ENCODE results near the gene STX4.

The STX4 gene

DNA sequence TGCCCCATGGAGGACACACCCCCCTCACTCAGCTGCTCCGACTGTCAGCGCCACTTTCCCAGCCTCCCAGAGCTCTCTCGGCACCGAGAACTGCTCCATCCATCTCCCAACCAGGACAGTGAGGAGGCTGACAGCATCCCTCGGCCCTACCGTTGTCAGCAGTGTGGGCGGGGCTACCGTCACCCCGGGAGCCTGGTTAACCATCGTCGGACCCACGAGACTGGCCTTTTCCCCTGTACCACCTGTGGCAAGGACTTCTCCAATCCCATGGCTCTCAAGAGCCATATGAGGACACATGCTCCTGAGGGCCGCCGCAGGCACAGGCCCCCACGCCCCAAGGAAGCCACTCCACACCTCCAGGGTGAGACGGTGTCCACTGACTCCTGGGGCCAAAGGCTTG lies 43.0 kb downstream of the STX4 start:
- Histone ChIP-seq H3K36me3 (ENCODE audit: insufficient read depth, low read length) (peaks cover 46% of the 10 kb centered on the region), H3K4me2 (ENCODE audit: low read length) (no peak overlapping the region), H3K4me1 (ENCODE audit: control insufficient read depth, insufficient read depth, low read length) (peaks cover 14% of the 10 kb centered on the region), H3K9ac (ENCODE audit: low read depth, low read length) (no peak overlapping the region), H3K9me3 (replicated peaks; ENCODE audit: low read length) (no peaks in the 10 kb centered on the region), H3K27me3 (ENCODE audit: control insufficient read depth, insufficient read depth, low read length) (no peaks in the 10 kb centered on the region), H3K4me3 (ENCODE audit: low read length) (no peak overlapping the region)

GRCh38 chr16:31077024-31077423 lies 43.7 kb downstream of the STX4 start:
- H3K4me2 ChIP-seq (ENCODE audit: low read length), result no peak overlapping the region
- no peaks in the 10 kb centered on the region for H3K27me3 ChIP-seq (ENCODE audit: control insufficient read depth, insufficient read depth, low read length)
- H3K9me3 ChIP-seq (replicated peaks; ENCODE audit: low read length), result no peaks in the 10 kb centered on the region
- peaks cover 8% of the 10 kb centered on the region for H3K4me1 ChIP-seq (ENCODE audit: control insufficient read depth, insufficient read depth, low read length)
- peaks cover 49% of the 10 kb centered on the region for H3K36me3 ChIP-seq (ENCODE audit: insufficient read depth, low read length)
- no peak overlapping the region for H3K9ac ChIP-seq (ENCODE audit: low read depth, low read length)
- H3K4me3 ChIP-seq (ENCODE audit: low read length), result no peak overlapping the region

GRCh38 chr16:31077592-31078396 lies 44.4 kb downstream of the STX4 start:
- no peaks in the 10 kb centered on the region for H3K9me3 ChIP-seq (replicated peaks; ENCODE audit: low read length)
- H3K36me3 ChIP-seq (ENCODE audit: insufficient read depth, low read length), result peaks cover 52% of the 10 kb centered on the region
- peaks cover 7% of the 10 kb centered on the region for H3K4me1 ChIP-seq (ENCODE audit: control insufficient read depth, insufficient read depth, low read length)
- no peak overlapping the region for H3K4me3 ChIP-seq (ENCODE audit: low read length)
- no peak overlapping the region for H3K4me2 ChIP-seq (ENCODE audit: low read length)
- no peaks in the 10 kb centered on the region for H3K27me3 ChIP-seq (ENCODE audit: control insufficient read depth, insufficient read depth, low read length)
- H3K9ac ChIP-seq (ENCODE audit: low read depth, low read length), result no peak overlapping the region

DNA sequence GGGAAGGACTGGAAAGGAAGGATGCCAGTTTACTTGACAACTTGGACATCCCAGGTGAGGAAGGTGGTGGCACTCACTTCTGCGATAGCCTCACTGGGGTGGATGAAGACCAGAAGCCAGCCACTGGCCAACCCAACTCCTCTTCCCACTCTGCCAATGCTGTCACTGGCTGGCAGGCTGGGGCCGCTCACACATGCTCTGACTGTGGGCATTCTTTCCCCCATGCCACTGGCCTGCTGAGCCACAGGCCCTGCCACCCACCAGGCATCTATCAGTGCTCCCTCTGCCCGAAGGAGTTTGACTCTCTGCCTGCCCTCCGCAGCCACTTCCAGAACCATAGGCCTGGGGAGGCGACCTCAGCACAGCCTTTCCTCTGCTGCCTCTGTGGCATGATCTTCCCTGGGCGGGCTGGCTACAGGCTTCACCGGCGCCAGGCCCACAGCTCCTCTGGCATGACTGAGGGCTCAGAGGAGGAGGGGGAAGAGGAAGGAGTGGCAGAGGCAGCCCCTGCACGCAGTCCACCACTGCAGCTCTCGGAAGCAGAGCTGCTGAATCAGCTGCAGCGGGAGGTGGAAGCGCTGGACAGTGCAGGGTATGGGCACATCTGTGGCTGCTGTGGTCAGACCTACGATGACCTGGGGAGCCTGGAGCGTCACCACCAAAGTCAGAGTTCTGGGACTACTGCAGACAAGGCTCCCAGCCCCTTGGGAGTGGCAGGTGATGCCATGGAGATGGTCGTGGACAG lies 45.4 kb downstream of the STX4 start:
- Histone ChIP-seq H3K9ac (ENCODE audit: low read depth, low read length) (no peak overlapping the region), H3K9me3 (replicated peaks; ENCODE audit: low read length) (no peaks in the 10 kb centered on the region), H3K4me2 (ENCODE audit: low read length) (no peak overlapping the region), H3K36me3 (ENCODE audit: insufficient read depth, low read length) (peaks cover 56% of the 10 kb centered on the region), H3K4me3 (ENCODE audit: low read length) (no peak overlapping the region), H3K27me3 (ENCODE audit: control insufficient read depth, insufficient read depth, low read length) (no peaks in the 10 kb centered on the region), H3K4me1 (ENCODE audit: control insufficient read depth, insufficient read depth, low read length) (peaks cover 7% of the 10 kb centered on the region)

GRCh38 chr16:31079342-31079944 lies 46.1 kb downstream of the STX4 start:
- Histone ChIP-seq H3K9ac (ENCODE audit: low read depth, low read length) (no peak overlapping the region), H3K4me3 (ENCODE audit: low read length) (no peak overlapping the region), H3K27me3 (ENCODE audit: control insufficient read depth, insufficient read depth, low read length) (no peaks in the 10 kb centered on the region), H3K4me1 (ENCODE audit: control insufficient read depth, insufficient read depth, low read length) (peaks cover 7% of the 10 kb centered on the region), H3K4me2 (ENCODE audit: low read length) (no peak overlapping the region), H3K36me3 (ENCODE audit: insufficient read depth, low read length) (peaks cover 63% of the 10 kb centered on the region), H3K9me3 (replicated peaks; ENCODE audit: low read length) (no peaks in the 10 kb centered on the region)

- Histone ChIP-seq H3K36me3 (ENCODE audit: insufficient read depth, low read length) (peaks cover 65% of the 10 kb centered on the region), H3K4me1 (ENCODE audit: control insufficient read depth, insufficient read depth, low read length) (peaks cover 5% of the 10 kb centered on the region), H3K4me3 (ENCODE audit: low read length) (no peak overlapping the region), H3K4me2 (ENCODE audit: low read length) (no peak overlapping the region), H3K9ac (ENCODE audit: low read depth, low read length) (no peak overlapping the region), H3K9me3 (replicated peaks; ENCODE audit: low read length) (no peaks in the 10 kb centered on the region), H3K27me3 (ENCODE audit: control insufficient read depth, insufficient read depth, low read length) (no peaks in the 10 kb centered on the region)
Measured at GRCh38 chr16:31080035-31080629, 46.8 kb downstream of the STX4 start.

DNA sequence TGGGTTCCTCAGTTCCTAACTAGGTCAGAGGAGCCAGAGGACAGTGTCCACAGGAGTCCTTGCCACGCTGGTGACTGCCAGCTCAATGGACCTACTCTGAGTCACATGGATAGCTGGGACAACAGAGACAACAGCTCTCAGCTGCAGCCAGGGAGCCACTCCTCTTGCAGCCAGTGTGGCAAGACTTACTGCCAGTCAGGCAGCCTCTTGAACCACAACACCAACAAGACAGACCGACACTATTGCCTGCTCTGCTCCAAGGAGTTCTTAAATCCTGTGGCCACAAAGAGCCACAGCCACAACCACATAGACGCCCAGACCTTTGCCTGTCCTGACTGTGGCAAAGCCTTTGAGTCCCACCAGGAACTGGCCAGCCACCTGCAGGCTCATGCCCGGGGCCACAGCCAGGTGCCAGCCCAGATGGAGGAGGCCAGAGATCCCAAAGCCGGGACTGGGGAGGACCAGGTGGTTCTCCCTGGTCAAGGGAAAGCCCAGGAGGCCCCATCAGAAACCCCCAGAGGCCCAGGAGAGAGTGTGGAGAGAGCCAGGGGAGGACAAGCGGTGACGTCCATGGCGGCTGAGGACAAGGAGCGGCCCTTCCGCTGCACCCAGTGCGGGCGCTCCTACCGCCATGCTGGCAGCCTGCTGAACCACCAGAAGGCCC lies 47.5 kb downstream of the STX4 start:
- H3K9ac ChIP-seq (ENCODE audit: low read depth, low read length), result no peak overlapping the region
- H3K27me3 ChIP-seq (ENCODE audit: control insufficient read depth, insufficient read depth, low read length), result no peaks in the 10 kb centered on the region
- H3K36me3 ChIP-seq (ENCODE audit: insufficient read depth, low read length), result peaks cover 65% of the 10 kb centered on the region
- no peak overlapping the region for H3K4me3 ChIP-seq (ENCODE audit: low read length)
- H3K4me2 ChIP-seq (ENCODE audit: low read length), result no peak overlapping the region
- H3K4me1 ChIP-seq (ENCODE audit: control insufficient read depth, insufficient read depth, low read length), result peaks cover 13% of the 10 kb centered on the region
- H3K9me3 ChIP-seq (replicated peaks; ENCODE audit: low read length), result no peaks in the 10 kb centered on the region

- no peak overlapping the region for H3K4me3 ChIP-seq (ENCODE audit: low read length)
- peaks cover 62% of the 10 kb centered on the region for H3K36me3 ChIP-seq (ENCODE audit: insufficient read depth, low read length)
- H3K9ac ChIP-seq (ENCODE audit: low read depth, low read length), result no peak overlapping the region
- peaks cover 17% of the 10 kb centered on the region for H3K4me1 ChIP-seq (ENCODE audit: control insufficient read depth, insufficient read depth, low read length)
- no peak overlapping the region for H3K4me2 ChIP-seq (ENCODE audit: low read length)
- no peaks in the 10 kb centered on the region for H3K27me3 ChIP-seq (ENCODE audit: control insufficient read depth, insufficient read depth, low read length)
- no peaks in the 10 kb centered on the region for H3K9me3 ChIP-seq (replicated peaks; ENCODE audit: low read length)
Measured at GRCh38 chr16:31081428-31082351, 48.3 kb downstream of the STX4 start.

DNA sequence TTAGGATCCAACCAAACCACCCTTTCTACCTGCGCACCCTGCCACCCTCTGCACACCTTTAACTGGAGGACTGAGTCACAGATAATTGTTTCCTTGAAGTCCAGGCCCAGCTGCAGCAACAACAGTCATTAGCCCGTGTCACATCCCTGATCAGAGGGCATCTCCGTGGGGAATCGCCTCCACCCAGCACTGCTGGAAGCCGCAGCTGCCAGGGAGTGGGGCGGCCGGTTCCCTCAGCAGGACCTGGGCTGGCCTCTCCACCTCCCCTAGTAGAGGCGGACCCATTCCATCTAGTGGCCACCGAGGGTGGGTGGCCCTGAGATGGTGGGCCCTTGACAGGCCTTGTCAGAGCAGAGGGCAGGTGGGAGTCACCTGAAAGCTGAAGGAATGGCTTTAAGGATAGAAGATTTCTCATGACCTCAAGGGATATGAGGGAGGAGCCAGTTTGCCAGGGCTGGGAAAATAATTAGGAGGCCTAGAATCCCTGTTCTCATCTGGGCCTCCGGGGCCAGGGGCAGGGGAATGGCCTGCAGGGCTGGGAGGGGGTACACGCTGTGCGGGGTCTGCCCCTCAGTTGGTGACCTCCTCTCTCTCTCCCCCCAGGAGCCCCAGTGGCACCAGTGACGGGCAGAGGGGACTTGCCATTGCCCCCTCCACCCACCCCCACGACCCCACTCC lies 49.1 kb downstream of the STX4 start:
- Histone ChIP-seq H3K4me2 (ENCODE audit: low read length) (no peak overlapping the region), H3K4me3 (ENCODE audit: low read length) (no peak overlapping the region), H3K27me3 (ENCODE audit: control insufficient read depth, insufficient read depth, low read length) (no peaks in the 10 kb centered on the region), H3K9me3 (replicated peaks; ENCODE audit: low read length) (no peaks in the 10 kb centered on the region), H3K36me3 (ENCODE audit: insufficient read depth, low read length) (peaks cover 60% of the 10 kb centered on the region), H3K4me1 (ENCODE audit: control insufficient read depth, insufficient read depth, low read length) (peaks cover 17% of the 10 kb centered on the region), H3K9ac (ENCODE audit: low read depth, low read length) (no peak overlapping the region)

- Histone ChIP-seq H3K4me1 (ENCODE audit: control insufficient read depth, insufficient read depth, low read length) (peaks cover 17% of the 10 kb centered on the region), H3K27me3 (ENCODE audit: control insufficient read depth, insufficient read depth, low read length) (no peaks in the 10 kb centered on the region), H3K36me3 (ENCODE audit: insufficient read depth, low read length) (peaks cover 58% of the 10 kb centered on the region), H3K9me3 (replicated peaks; ENCODE audit: low read length) (no peaks in the 10 kb centered on the region), H3K9ac (ENCODE audit: low read depth, low read length) (no peak overlapping the region), H3K4me2 (ENCODE audit: low read length) (no peak overlapping the region), H3K4me3 (ENCODE audit: low read length) (no peak overlapping the region)
Measured at GRCh38 chr16:31083081-31083480, 49.7 kb downstream of the STX4 start.

Measured in skeletal muscle satellite cell (primary cell).